Body of pancreas (tissue), 4 donors: ENCODE measurements around the gene C18orf32.
"Not testable (repeated sequence)": the region's sequence is repeated elsewhere in the genome, so short reads cannot be mapped to it uniquely, and the experiment has no call there.

Source experiments
- CTCF ChIP-seq, 7 experiments: fragments of 450-650 bp in 4 of 7; fragments of 200-600 bp in 3 of 7; sonication (generic) in 3 of 7; IDR thresholded peaks; one replicate each; pipeline ENCODE4 v1.5.1; 2016 to 2019; ENCODE audit warnings: antibody characterized with exemption in 7 of 7
- POLR2A ChIP-seq, 3 donors: fragments of 450-650 bp; IDR thresholded peaks; one replicate each; pipeline ENCODE4 v1.6.1; 2016; ENCODE audit warnings: antibody characterized with exemption in 3 of 3, mild to moderate bottlenecking in 2 of 3

DNA sequence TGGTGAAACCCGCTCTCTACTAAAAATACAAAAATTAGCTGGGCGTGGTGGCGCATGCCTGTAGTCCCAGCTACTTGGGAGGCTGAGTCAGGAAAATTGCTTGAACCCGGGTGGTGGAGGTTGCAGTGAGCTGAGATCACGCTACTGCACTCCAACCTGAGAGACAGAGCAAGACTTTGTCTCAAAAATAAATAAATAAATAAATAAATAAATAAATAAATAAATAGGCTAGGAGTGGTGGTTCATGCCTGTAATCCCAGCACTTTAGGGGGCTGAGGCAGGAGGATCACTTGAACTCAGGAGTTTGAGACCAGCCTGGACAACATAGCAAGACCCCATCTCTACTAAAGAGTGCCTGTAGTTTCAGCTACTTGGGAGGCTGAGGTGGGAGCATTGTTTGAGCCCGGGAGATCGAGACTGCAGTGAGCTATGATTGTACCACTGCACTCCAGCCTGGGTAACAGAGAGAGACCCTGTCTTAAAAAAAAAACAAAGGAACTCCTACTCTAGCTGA is 36.6 kb upstream of the C18orf32 start:
- TF ChIP-seq CTCF, POLR2A (IDR thresholded peaks at IDR 0.05): not testable (repeated sequence)
